ENCODE data around the gene SNCA.

The SNCA gene

GRCh38 chr4:89752932-89753598 lies 83.9 kb downstream of the SNCA start:
- no peak for DNase-seq

- no peak for DNase-seq
Observed at GRCh38 chr4:89751416-89751815, 85.5 kb downstream of the SNCA start.

- DNase-seq = no peak
Observed at GRCh38 chr4:89746377-89746776, 90.6 kb downstream of the SNCA start.

GRCh38 chr4:89745708-89746107 lies 91.3 kb downstream of the SNCA start:
- DNase-seq = no peak

GRCh38 chr4:89744914-89745313 lies 92.0 kb downstream of the SNCA start:
- DNase-seq = no peak

GRCh38 chr4:89741768-89742167 lies 95.2 kb downstream of the SNCA start:
- no peak for DNase-seq

- DNase-seq = no peak
Observed at GRCh38 chr4:89739311-89739988, 97.5 kb downstream of the SNCA start.

GRCh38 chr4:89737888-89738287 lies 99.1 kb downstream of the SNCA start:
- DNase-seq = no peak

- no peak for DNase-seq
Observed at GRCh38 chr4:89733946-89734345, 103.0 kb downstream of the SNCA start.

GRCh38 chr4:89727238-89727637 lies 109.7 kb downstream of the SNCA start:
- DNase-seq = no peak

- no peak for DNase-seq
Observed at GRCh38 chr4:89725268-89725667, 111.7 kb downstream of the SNCA start.

- no peak for DNase-seq
Observed at GRCh38 chr4:89724716-89725115, 112.2 kb downstream of the SNCA start.

- DNase-seq = no peak
Observed at GRCh38 chr4:89723096-89723495, 113.9 kb downstream of the SNCA start.

- DNase-seq = no peak
Observed at GRCh38 chr4:89722517-89722916, 114.4 kb downstream of the SNCA start.

GRCh38 chr4:89720981-89721380 lies 116.0 kb downstream of the SNCA start:
- DNase-seq = no peak

GRCh38 chr4:89719536-89720090 lies 117.3 kb downstream of the SNCA start:
- DNase-seq = no peak

- DNase-seq = no peak
Observed at GRCh38 chr4:89716893-89717292, 120.1 kb downstream of the SNCA start.

GRCh38 chr4:89715631-89716030 lies 121.3 kb downstream of the SNCA start:
- DNase-seq = no peak

GRCh38 chr4:89712827-89713226 lies 124.1 kb downstream of the SNCA start:
- DNase-seq = no peak

GRCh38 chr4:89712141-89712540 lies 124.8 kb downstream of the SNCA start:
- DNase-seq = no peak

GRCh38 chr4:89708903-89709421 lies 128.0 kb downstream of the SNCA start:
- no peak for DNase-seq

GRCh38 chr4:89707467-89707866 lies 129.5 kb downstream of the SNCA start:
- no peak for DNase-seq

GRCh38 chr4:89704651-89705395 lies 132.1 kb downstream of the SNCA start:
- peak; percentile 16 for DNase-seq
